CD14-positive monocyte (primary cell): ENCODE measurements around the gene NR4A1. TPM values are rescaled to one million over a fixed set of nuclear protein-coding genes. Genes with fewer than 3 reads are reported as not detected.
A peak's percentile ranks its signal among the peaks of the same experiment; 100 is the strongest.

Source experiments
- DNase-seq, 3 donors: peaks; one replicate each; pipeline ENCODE4 v3.0.0-alpha.2; 2011 to 2022
- H2AFZ ChIP-seq: 2 replicates; pipeline ENCODE4 v1.6.0; 2012; ENCODE audit warnings: mild to moderate bottlenecking, low read depth, low read length, inconsistent platforms; ENCODE audit not compliant: insufficient read depth, poor library complexity, severe bottlenecking
- H3K27ac ChIP-seq, 2 donors: 1 replicate in 1 of 2; 2 replicates in 1 of 2; pipeline ENCODE4 v1.5.1; 2012 to 2013; ENCODE audit warnings: low read length in 2 of 2, control low read depth in 1 of 2, inconsistent platforms in 1 of 2, low read depth in 1 of 2, mild to moderate bottlenecking in 1 of 2
- H3K27me3 ChIP-seq, 2 donors: one replicate each; pipeline versions ENCODE4 v1.6.0 to v1.6.1; 2011 to 2013; ENCODE audit warnings: low read length in 2 of 2; ENCODE audit not compliant: control insufficient read depth in 2 of 2, insufficient read depth in 2 of 2
- H3K36me3 ChIP-seq, 2 donors: replicated peaks in 1 of 2; 1 replicate in 1 of 2; 2 replicates in 1 of 2; pipeline versions ENCODE4 v1.5.1 to v1.6.1; 2012 to 2013; ENCODE audit warnings: low read length in 2 of 2, control low read depth in 1 of 2, inconsistent platforms in 1 of 2, mild to moderate bottlenecking in 1 of 2; ENCODE audit not compliant: insufficient read depth in 2 of 2, control insufficient read depth in 1 of 2
- H3K4me1 ChIP-seq, 2 donors: 1 replicate in 1 of 2; 2 replicates in 1 of 2; pipeline versions ENCODE4 v1.5.1 to v1.6.1; 2012 to 2013; ENCODE audit warnings: low read length in 2 of 2, control low read depth in 1 of 2, inconsistent platforms in 1 of 2, mild to moderate bottlenecking in 1 of 2, moderate library complexity in 1 of 2; ENCODE audit not compliant: insufficient read depth in 2 of 2, control insufficient read depth in 1 of 2
- H3K4me2 ChIP-seq: replicated peaks from 2 replicates; pipeline ENCODE3; 2012; ENCODE audit warnings: low read length, moderate library complexity, mild to moderate bottlenecking; ENCODE audit not compliant: poor library complexity, severe bottlenecking; ENCODE audit errors: extremely low read depth
- H3K4me3 ChIP-seq, 3 experiments: fragments of 200-600 bp in 1 of 3; sonication (generic) in 1 of 3; replicated peaks in 1 of 3; 1 replicate in 2 of 3; 2 replicates in 1 of 3; pipeline ENCODE4 v1.5.1; 2011 to 2013; ENCODE audit warnings: low read length in 3 of 3, mild to moderate bottlenecking in 3 of 3, control low read depth in 2 of 3, low read depth in 2 of 3, inconsistent platforms in 1 of 3, moderate library complexity in 1 of 3
- H3K79me2 ChIP-seq: 2 replicates; pipeline ENCODE4 v1.6.0; 2012; ENCODE audit warnings: mild to moderate bottlenecking, control low read depth, inconsistent platforms, low read length, moderate library complexity; ENCODE audit not compliant: insufficient read depth
- H3K9ac ChIP-seq: 2 replicates; pipeline ENCODE4 v1.6.0; 2017; ENCODE audit warnings: low read length, mild to moderate bottlenecking; ENCODE audit not compliant: insufficient read depth, poor library complexity, severe bottlenecking
- H3K9me3 ChIP-seq, 2 donors: replicated peaks in 1 of 2; 1 replicate in 1 of 2; 2 replicates in 1 of 2; pipeline versions ENCODE4 v1.5.1 to v1.6.1; 2012 to 2013; ENCODE audit warnings: low read length in 2 of 2, control low read depth in 1 of 2; ENCODE audit not compliant: control insufficient read depth in 1 of 2, insufficient read depth in 1 of 2
- H4K20me1 ChIP-seq: 2 replicates; pipeline ENCODE4 v1.6.0; 2012; ENCODE audit warnings: mild to moderate bottlenecking, low read length, control low read depth, moderate library complexity; ENCODE audit not compliant: insufficient read depth
- H3K27ac Mint-ChIP-seq, 7 donors: one replicate each; pipeline ENCODE4 v1.8.0; 2020; ENCODE audit warnings: mild to moderate bottlenecking in 7 of 7, mixed read lengths in 7 of 7, moderate library complexity in 6 of 7, inconsistent platforms in 2 of 7
- H3K27me3 Mint-ChIP-seq, 3 donors: one replicate each; pipeline ENCODE4 v1.8.0; 2021 to 2022; ENCODE audit warnings: low read depth in 3 of 3, mild to moderate bottlenecking in 3 of 3, mixed read lengths in 3 of 3, moderate library complexity in 3 of 3, inconsistent platforms in 1 of 3
- H3K36me3 Mint-ChIP-seq, 2 donors: one replicate each; pipeline ENCODE4 v1.8.0; 2020; ENCODE audit warnings: mixed read lengths in 2 of 2, inconsistent platforms in 1 of 2, mild to moderate bottlenecking in 1 of 2
- H3K4me1 Mint-ChIP-seq: one replicate; pipeline ENCODE4 v1.8.0; 2020; ENCODE audit warnings: mild to moderate bottlenecking, mixed read lengths
- H3K4me3 Mint-ChIP-seq, 2 donors: one replicate each; pipeline ENCODE4 v1.8.0; 2020; ENCODE audit warnings: mild to moderate bottlenecking in 2 of 2, mixed read lengths in 2 of 2, moderate library complexity in 1 of 2
- H3K9me3 Mint-ChIP-seq, 7 donors: one replicate each; pipeline ENCODE4 v1.8.0; 2020 to 2022; ENCODE audit warnings: mixed read lengths in 7 of 7, mild to moderate bottlenecking in 6 of 7, moderate library complexity in 6 of 7, inconsistent platforms in 2 of 7
- CTCF ChIP-seq: fragments of 200-600 bp; IDR thresholded peaks from one replicate; pipeline ENCODE4 v1.8.0; 2022; ENCODE audit warnings: antibody characterized with exemption, mild to moderate bottlenecking
- WGBS: methylation state at CpG from one replicate; pipeline ENCODE4 v1.1.5; 2013; ENCODE audit warnings: missing lambda C conversion rate; ENCODE audit not compliant: insufficient coverage; 5-methylcytosine and 5-hydroxymethylcytosine counted together
- intact Hi-C, 2 donors: fragments of 100-400 bp; cut with micrococcal nuclease; formaldehyde crosslinking; loops; one replicate each; pipeline versions ENCODE4 v1.15.0 to v1.15.1; 2023
- polyA plus RNA-seq, 3 donors: library from polyadenylated mRNA; depleted of rRNA in 1 of 3; unstranded in 2 of 3; stranded (reverse) in 1 of 3; fragments of 300-500 nt in 2 of 3; fragments of >200 nt in 1 of 3; fragmentation: Illumina TruSeq in 2 of 3; gene quantifications; 1 replicate in 2 of 3; 2 replicates in 1 of 3; pipeline ENCODE4 v1.2.3, GENCODE V29; 2012 to 2021

Gene NR4A1
- polyA plus RNA-seq, 3 donors = 10.1 to 1,297 (median 41.4) TPM

- WGBS = 74% methylated on average over 20 of the region's 23 CpGs
- H3K4me1 ChIP-seq = peaks cover 20 to 21% of the 10 kb centered on the region in 2 donors
- peaks cover 35% of the 10 kb centered on the region for H3K4me1 Mint-ChIP-seq
- H3K27ac ChIP-seq = peak overlapping the region in 1 of 2 donors; percentile 32
- peak overlapping the region; percentile 11 to 77 (median 31) for H3K27ac Mint-ChIP-seq
- peaks cover 60 to 68% of the 10 kb centered on the region in 2 donors for H3K36me3 ChIP-seq
- no peaks in the 10 kb centered on the region for H3K27me3 ChIP-seq
- H3K36me3 Mint-ChIP-seq = peaks cover 64 to 67% of the 10 kb centered on the region in 2 donors
- TF ChIP-seq CTCF = no peak
- no peak for DNase-seq
- no peaks in the 10 kb centered on the region for H3K9me3 Mint-ChIP-seq
- intact Hi-C loops = no loop called here
- no peaks in the 10 kb centered on the region for H3K9me3 ChIP-seq
- peaks cover 46% of the 10 kb centered on the region for H3K79me2 ChIP-seq
- no peak overlapping the region for H3K4me3 ChIP-seq
- H3K27me3 Mint-ChIP-seq = no peaks in the 10 kb centered on the region
- peaks cover 49% of the 10 kb centered on the region for H4K20me1 ChIP-seq
- H2AFZ ChIP-seq = no peak overlapping the region
- H3K4me2 ChIP-seq = no peak overlapping the region
- no peak overlapping the region for H3K9ac ChIP-seq
- no peak overlapping the region for H3K4me3 Mint-ChIP-seq
These were observed 22.5 kb downstream of the NR4A1 start for GRCh38 chr12:52073531-52074381.

GRCh38 chr12:52074971-52075724, 23.9 kb downstream of the NR4A1 start:
- Mint-ChIP-seq H3K4me3 (no peak overlapping the region), H3K9me3 (no peaks in the 10 kb centered on the region), H3K4me1 (peaks cover 28% of the 10 kb centered on the region), H3K27ac (peak overlapping the region in 2 of 7 donors; percentile 27 to 61), H3K36me3 (peaks cover 70 to 73% of the 10 kb centered on the region in 2 donors), H3K27me3 (no peaks in the 10 kb centered on the region)
- no peak overlapping the region for H3K4me2 ChIP-seq
- no peak overlapping the region for H3K9ac ChIP-seq
- peaks cover 53% of the 10 kb centered on the region for H4K20me1 ChIP-seq
- DNase-seq = no peak
- WGBS = 96% methylated on average over 3 of the region's 3 CpGs
- peaks cover 14 to 15% of the 10 kb centered on the region in 2 donors for H3K4me1 ChIP-seq
- H3K4me3 ChIP-seq = no peak overlapping the region
- H3K79me2 ChIP-seq = peaks cover 43% of the 10 kb centered on the region
- H2AFZ ChIP-seq = no peak overlapping the region
- no peaks in the 10 kb centered on the region for H3K9me3 ChIP-seq
- intact Hi-C loops = no loop called here
- no peak overlapping the region for H3K27ac ChIP-seq
- no peaks in the 10 kb centered on the region for H3K27me3 ChIP-seq
- peaks cover 64 to 77% of the 10 kb centered on the region in 2 donors for H3K36me3 ChIP-seq
- no peak for TF ChIP-seq CTCF
